ENCODE results near the gene PRKAG2. TPM values are rescaled to one million over a fixed set of nuclear protein-coding genes. Genes with fewer than 3 reads are reported as not detected.
"Not testable (repeated sequence)": the region's sequence is repeated elsewhere in the genome, so short reads cannot be mapped to it uniquely, and the experiment has no call there.

PRKAG2 gene
- total and polyA plus RNA-seq, 10 donors: 15.8 to 50.9 (median 32.8) TPM

DNA sequence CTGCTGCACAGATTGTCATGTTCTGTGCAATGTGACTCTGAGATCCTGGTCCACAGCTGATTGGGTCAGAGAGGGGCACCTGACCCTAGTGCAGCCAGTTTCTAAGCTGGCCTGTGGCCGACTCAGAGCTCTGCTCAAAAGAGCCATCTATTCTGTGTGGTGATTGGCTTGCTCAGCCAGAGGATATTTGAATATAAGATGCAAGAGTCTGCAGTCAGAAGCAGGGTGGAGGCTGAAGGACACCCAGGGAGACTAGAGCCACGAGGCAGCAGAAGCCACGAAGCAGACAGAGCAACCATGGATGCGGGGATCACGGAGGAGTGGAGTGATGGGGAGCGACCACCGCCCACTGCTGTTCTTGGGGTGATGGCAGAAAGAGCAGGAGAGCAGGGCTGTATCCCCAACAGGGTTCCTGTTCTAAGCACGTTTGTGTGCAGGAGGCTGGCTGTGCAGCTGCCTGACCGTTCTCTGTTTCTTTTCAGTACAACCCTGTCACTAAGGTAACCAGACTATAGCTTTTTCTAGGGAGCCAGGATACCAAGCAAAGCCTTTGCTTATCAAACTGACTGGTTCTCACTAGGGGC lies 337.7 kb downstream of the PRKAG2 start:
- TF ChIP-seq, protein P1, sequence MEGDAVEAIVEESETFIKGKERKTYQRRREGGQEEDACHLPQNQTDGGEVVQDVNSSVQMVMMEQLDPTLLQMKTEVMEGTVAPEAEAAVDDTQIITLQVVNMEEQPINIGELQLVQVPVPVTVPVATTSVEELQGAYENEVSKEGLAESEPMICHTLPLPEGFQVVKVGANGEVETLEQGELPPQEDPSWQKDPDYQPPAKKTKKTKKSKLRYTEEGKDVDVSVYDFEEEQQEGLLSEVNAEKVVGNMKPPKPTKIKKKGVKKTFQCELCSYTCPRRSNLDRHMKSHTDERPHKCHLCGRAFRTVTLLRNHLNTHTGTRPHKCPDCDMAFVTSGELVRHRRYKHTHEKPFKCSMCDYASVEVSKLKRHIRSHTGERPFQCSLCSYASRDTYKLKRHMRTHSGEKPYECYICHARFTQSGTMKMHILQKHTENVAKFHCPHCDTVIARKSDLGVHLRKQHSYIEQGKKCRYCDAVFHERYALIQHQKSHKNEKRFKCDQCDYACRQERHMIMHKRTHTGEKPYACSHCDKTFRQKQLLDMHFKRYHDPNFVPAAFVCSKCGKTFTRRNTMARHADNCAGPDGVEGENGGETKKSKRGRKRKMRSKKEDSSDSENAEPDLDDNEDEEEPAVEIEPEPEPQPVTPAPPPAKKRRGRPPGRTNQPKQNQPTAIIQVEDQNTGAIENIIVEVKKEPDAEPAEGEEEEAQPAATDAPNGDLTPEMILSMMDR (IDR thresholded peaks at IDR 0.05 in 8 of 11, conservative IDR thresholded peaks at IDR 0.05 in 3 of 11): no peak
- TF ChIP-seq POLR2AphosphoS5 (IDR thresholded peaks at IDR 0.05) (no peak), POLR2A (IDR thresholded peaks at IDR 0.05) (no peak)
- DNase-seq: no peak
- peaks cover 0 to 15% (median 0%) of the 10 kb centered on the region in 6 donors for H3K4me1 ChIP-seq
- H3K4me3 ChIP-seq: no peak overlapping the region
- no peak overlapping the region for H3K27ac ChIP-seq
- WGBS, 5 donors: 79 to 84% (median 81%) methylated on average over 9 of the region's 9 CpGs
- H3K36me3 ChIP-seq: no peaks in the 10 kb centered on the region
- intact Hi-C loops (cut with DNase I; ENCODE audit: low total_unique reads): no loop called here
- no peaks in the 10 kb centered on the region for H3K27me3 ChIP-seq (replicated peaks in 1 of 7)
- peaks cover 0 to 4% (median 0%) of the 10 kb centered on the region in 8 donors for H3K9me3 ChIP-seq

DNA sequence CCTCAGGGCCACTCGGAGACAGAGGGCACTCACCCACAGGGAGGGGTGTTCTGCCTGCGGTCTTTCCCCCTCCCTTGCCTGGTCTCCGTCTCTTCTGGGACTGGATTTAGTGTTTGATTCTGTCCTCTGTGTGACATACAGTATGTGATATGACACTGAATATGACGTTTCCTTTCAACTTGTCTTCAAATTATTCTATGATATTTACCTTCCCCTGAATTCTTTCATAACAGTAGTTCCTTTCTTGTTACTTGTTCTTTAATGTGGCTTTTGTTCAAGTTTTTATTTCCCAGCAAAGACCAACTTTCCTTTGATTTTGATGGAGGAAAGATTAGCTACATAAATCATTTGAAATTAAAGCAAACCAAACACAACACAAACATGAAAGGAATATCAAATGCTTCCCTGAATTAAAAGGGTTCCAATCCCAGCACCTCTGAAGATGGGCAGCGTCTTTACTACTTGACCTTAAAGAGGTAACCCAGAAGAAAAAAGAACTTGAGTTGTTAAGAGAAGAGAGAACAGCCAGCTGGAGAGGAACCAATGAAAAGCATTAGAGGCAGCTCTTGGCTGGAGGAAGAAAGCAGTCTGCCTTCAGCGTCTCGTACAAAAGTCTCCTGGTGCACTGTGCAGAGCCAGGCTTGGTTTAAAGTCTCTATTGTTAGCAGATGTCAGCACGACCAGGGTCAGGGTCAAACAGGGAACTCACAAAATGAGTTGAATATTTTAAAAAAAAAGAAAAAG lies 338.9 kb downstream of the PRKAG2 start:
- DNase-seq: no peak
- Histone ChIP-seq H3K4me3 (no peak overlapping the region), H3K27me3 (replicated peaks in 1 of 7) (no peaks in the 10 kb centered on the region), H3K9me3 (peaks cover 0 to 4% (median 0%) of the 10 kb centered on the region in 8 donors), H3K4me1 (peaks cover 0 to 15% (median 0%) of the 10 kb centered on the region in 6 donors), H3K27ac (no peak overlapping the region), H3K36me3 (no peaks in the 10 kb centered on the region)
- WGBS, 5 donors: 41 to 51% (median 43%) methylated on average over 8 of the region's 8 CpGs
- TF ChIP-seq POLR2A (IDR thresholded peaks at IDR 0.05) (no peak), POLR2AphosphoS5 (IDR thresholded peaks at IDR 0.05) (no peak)
- TF ChIP-seq, protein P1 (IDR thresholded peaks at IDR 0.05 in 8 of 11, conservative IDR thresholded peaks at IDR 0.05 in 3 of 11): no peak
- intact Hi-C loops (cut with DNase I; ENCODE audit: low total_unique reads): no loop called here

DNA sequence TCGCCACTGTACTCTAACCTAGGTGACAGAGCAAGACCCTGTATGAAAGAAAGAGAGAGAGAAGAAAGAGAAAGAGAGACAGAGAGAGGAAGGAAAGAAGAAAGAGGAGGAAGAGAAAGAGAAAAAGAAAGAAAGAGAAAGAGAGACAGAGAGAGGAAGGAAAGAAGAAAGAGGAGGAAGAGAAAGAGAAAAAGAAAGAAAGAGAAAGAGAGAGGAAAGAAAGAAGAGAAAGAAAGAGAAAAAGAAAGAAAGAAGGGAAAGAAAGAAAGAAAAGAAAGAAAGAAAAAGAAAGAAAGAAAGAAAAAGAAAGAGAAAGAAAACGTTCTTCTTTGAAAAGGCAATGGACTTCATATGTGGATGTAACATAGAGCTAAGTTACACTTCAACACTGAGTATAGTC lies 340.7 kb downstream of the PRKAG2 start:
- H3K9me3 ChIP-seq: peaks cover 0 to 12% (median 6%) of the 10 kb centered on the region in 8 donors
- H3K4me3 ChIP-seq; intact Hi-C loops (cut with DNase I; ENCODE audit: low total_unique reads); H3K36me3 ChIP-seq; H3K27ac ChIP-seq; H3K27me3 ChIP-seq (replicated peaks in 1 of 7); DNase-seq: not testable (repeated sequence)
- 86 to 95% (median 92%) methylated on average over 2 of the region's 2 CpGs for WGBS, 5 donors
- H3K4me1 ChIP-seq: peaks cover 0 to 15% (median 0%) of the 10 kb centered on the region in 6 donors

DNA sequence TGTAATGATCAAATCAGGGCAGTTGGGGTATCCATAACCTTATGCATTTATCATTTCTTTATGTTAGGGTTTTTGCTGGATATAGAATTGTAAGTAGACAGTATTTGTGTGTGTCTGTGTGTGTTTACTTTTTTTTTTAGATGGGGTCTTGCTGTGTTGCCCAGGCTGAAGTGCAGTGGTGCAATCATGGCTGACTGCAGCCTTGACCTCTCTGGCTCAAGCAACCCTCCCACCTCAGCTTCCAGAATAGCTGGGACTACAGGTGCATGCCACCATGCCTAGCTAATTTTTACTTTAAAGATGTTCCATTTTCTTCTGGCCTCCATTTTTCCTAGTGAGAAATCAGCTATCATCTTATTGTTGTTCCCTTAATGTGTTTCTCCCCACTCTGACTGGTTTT lies 347.1 kb downstream of the PRKAG2 start:
- Histone ChIP-seq H3K9me3 (peaks cover 0 to 35% (median 26%) of the 10 kb centered on the region in 8 donors), H3K27me3 (replicated peaks in 1 of 7) (no peaks in the 10 kb centered on the region), H3K4me3 (no peak overlapping the region), H3K4me1 (no peaks in the 10 kb centered on the region), H3K27ac (no peak overlapping the region), H3K36me3 (no peaks in the 10 kb centered on the region)
- intact Hi-C loops (cut with DNase I; ENCODE audit: low total_unique reads): no loop called here
- TF ChIP-seq, protein P1 (IDR thresholded peaks at IDR 0.05 in 8 of 11, conservative IDR thresholded peaks at IDR 0.05 in 3 of 11): no peak
- TF ChIP-seq POLR2A (IDR thresholded peaks at IDR 0.05) (no peak), POLR2AphosphoS5 (IDR thresholded peaks at IDR 0.05) (no peak)
- DNase-seq: no peak
